HEK293 (cell line): Measurements from ENCODE around the gene MED23.

Experiments
- ZNF501 ChIP-seq: fragments of 450-650 bp; formaldehyde crosslinking; IDR thresholded peaks from 2 replicates; pipeline ENCODE4 v1.5.1; 2016; ENCODE audit warnings: missing biosample characterization, missing genetic modification characterization
- ZNF571 ChIP-seq: fragments of 450-650 bp; formaldehyde crosslinking; IDR thresholded peaks from 2 replicates; pipeline ENCODE4 v1.5.0; 2017; ENCODE audit warnings: missing biosample characterization, missing genetic modification characterization
- ZNF600 ChIP-seq: fragments of 450-650 bp; formaldehyde crosslinking; IDR thresholded peaks from 2 replicates; pipeline ENCODE4 v1.5.1; 2016; ENCODE audit warnings: missing biosample characterization, missing genetic modification characterization
- ZNF747 ChIP-seq: fragments of 450-650 bp; formaldehyde crosslinking; IDR thresholded peaks from 2 replicates; pipeline ENCODE4 v1.5.1; 2016; ENCODE audit warnings: missing biosample characterization, missing genetic modification characterization

The MED23 gene

GRCh38 chr6:131523988-131524673 lies 103.9 kb downstream of the MED23 start (continued):
- TF ChIP-seq ZNF600 (tag by site-specific recombination) (no peak), ZNF747 (tag by site-specific recombination) (no peak), ZNF501 (tag by site-specific recombination) (no peak), ZNF571 (tag by site-specific recombination) (no peak)
- TF ChIP-seq, all 188 proteins: peak for 0
